Memory B cell (primary cell): Measurements from ENCODE around the gene RCBTB2.
"Not testable (repeated sequence)": the region's sequence is repeated elsewhere in the genome, so short reads cannot be mapped to it uniquely, and the experiment has no call there.

Experiments
- ATAC-seq: fragments of 150-1000 bp; cut with Tn5 transposase; 2 replicates; pipeline ENCODE4 v1.10.0; 2021; ENCODE audit warnings: low read depth, mild to moderate bottlenecking, moderate library complexity
- DNase-seq, 2 donors: peaks; one replicate each; pipeline ENCODE4 v3.0.0; 2022; ENCODE audit warnings: low spot score in 2 of 2
- H3K27ac Mint-ChIP-seq: one replicate; pipeline ENCODE4 v1.8.0; 2022; ENCODE audit warnings: mild to moderate bottlenecking, moderate library complexity, mixed read lengths
- H3K27me3 Mint-ChIP-seq: one replicate; pipeline ENCODE4 v1.8.0; 2022; ENCODE audit warnings: mixed read lengths
- H3K36me3 Mint-ChIP-seq: one replicate; pipeline ENCODE4 v1.8.0; 2022; ENCODE audit warnings: mild to moderate bottlenecking, mixed read lengths
- H3K4me1 Mint-ChIP-seq: one replicate; pipeline ENCODE4 v1.8.0; 2022; ENCODE audit warnings: mixed read lengths
- H3K4me3 Mint-ChIP-seq: one replicate; pipeline ENCODE4 v1.8.0; 2022; ENCODE audit warnings: mild to moderate bottlenecking, moderate library complexity, mixed read lengths
- H3K9me3 Mint-ChIP-seq: one replicate; pipeline ENCODE4 v1.8.0; 2022; ENCODE audit warnings: mixed read lengths

The RCBTB2 gene

DNA sequence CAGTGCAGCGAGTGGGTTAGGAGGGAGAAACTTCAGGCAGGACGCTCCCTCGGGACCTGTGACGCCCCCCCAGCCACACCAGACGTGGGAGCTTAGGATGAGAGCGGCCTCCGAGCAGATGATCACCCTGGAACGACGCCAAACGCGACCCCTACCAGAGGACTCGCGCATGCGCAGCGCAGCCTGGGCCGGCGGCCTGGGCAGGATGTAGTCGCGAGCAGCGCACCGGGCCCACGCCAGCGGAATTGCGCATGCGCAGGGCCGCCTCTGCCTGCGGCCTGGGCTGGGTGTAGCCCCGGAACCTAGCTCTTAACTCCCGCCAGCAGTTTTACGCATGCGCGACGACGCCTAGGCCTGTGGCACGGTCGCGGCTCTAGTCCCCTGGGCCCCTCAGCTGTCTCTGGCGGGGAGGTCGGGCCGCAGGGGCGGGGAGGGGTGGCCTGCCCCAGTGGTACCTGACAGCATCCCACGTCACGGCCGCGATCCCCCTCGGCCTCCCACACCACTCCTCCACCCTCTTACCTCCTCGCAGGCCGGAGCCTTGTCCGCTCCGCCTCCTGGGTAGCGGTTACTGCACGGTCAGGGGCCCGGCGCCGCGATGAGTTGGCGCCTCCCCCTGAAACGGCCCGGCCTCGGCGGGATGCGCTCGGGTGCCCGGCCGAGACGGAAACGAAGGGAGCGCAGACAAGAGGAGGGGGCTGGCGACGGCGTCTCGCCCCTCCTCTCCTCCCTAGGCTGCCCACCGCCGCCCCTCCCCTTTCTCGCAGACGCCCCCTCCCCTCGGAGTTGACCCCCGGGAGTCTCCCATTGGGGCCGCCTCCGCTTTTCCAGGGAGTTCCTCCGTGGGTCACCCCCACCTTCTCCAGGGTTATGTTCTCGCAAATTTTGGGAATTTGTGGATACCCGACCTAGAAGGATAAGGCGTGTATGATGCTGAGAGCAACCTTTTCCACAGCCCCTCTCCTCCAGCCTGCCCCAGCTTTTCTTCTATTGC is at the start of gene RCBTB2:
Gene RCBTB2 (minus strand): TSS at position 575 of the 994 bp plus-strand sequence. CDS start 11,141 bp downstream, outside the sequence.
- peaks cover 11% of the 10 kb centered on the region for H3K4me1 Mint-ChIP-seq
- H3K27ac Mint-ChIP-seq = peak within 1 kb of the TSS; percentile 94
- peaks cover 2% of the 10 kb centered on the region for H3K36me3 Mint-ChIP-seq
- H3K9me3 Mint-ChIP-seq = peaks cover 10% of the 10 kb centered on the region
- peaks cover 10% of the 10 kb centered on the region for H3K27me3 Mint-ChIP-seq
- ATAC-seq (peak; percentile 91), DNase-seq (peak; percentile 96 to 97)
- peak within 1 kb of the TSS; percentile 95 for H3K4me3 Mint-ChIP-seq

DNA sequence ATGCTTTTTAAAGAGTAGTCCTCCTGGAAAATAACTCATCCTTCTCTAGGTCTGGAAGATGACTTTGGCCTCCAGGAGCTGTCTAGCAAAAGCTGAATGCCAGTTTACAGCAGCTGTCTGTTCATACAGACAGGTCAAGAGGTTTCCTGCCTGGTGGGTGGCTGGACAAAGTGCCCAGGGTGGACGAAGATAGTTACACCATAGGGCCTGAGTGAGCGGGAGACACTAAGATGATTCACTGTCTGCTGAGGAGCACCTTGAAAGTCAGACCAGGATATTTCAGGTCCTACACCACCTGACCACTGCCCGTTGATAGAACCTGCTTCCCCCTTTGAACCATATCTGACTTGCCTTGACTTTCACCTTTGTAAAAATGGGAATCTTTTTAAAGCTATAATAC is 49.2 kb upstream of the RCBTB2 start:
- ATAC-seq (no peak), DNase-seq (no peak)
- Mint-ChIP-seq H3K4me3 (no peak overlapping the region), H3K4me1 (peaks cover 10% of the 10 kb centered on the region), H3K9me3 (no peaks in the 10 kb centered on the region), H3K27ac (no peak overlapping the region), H3K27me3 (peaks cover 35% of the 10 kb centered on the region), H3K36me3 (no peaks in the 10 kb centered on the region)

DNA sequence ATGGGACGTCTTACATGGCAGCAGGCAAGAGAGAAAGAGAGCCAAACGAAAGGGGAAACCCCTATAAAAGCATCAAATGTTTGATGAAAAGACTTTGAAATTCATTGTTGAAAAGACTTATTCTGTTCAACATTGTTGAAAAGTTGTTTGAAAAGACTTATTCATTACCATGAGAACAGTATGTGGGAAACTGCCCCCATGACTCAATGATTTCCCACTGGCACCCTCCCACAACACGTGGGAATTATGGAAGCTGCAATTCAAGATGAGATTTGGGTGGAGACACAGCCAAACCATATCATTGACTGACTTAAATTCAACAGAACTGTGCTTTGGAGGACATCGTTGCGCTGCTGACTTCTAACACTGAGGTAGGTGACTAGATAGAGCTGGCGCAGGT is 48.0 kb upstream of the RCBTB2 start:
- H3K27me3 Mint-ChIP-seq = peaks cover 30% of the 10 kb centered on the region
- H3K9me3 Mint-ChIP-seq = no peaks in the 10 kb centered on the region
- no peak overlapping the region for H3K27ac Mint-ChIP-seq
- peaks cover 4% of the 10 kb centered on the region for H3K4me1 Mint-ChIP-seq
- ATAC-seq (no peak), DNase-seq (no peak)
- H3K36me3 Mint-ChIP-seq = no peaks in the 10 kb centered on the region
- H3K4me3 Mint-ChIP-seq = no peak overlapping the region

DNA sequence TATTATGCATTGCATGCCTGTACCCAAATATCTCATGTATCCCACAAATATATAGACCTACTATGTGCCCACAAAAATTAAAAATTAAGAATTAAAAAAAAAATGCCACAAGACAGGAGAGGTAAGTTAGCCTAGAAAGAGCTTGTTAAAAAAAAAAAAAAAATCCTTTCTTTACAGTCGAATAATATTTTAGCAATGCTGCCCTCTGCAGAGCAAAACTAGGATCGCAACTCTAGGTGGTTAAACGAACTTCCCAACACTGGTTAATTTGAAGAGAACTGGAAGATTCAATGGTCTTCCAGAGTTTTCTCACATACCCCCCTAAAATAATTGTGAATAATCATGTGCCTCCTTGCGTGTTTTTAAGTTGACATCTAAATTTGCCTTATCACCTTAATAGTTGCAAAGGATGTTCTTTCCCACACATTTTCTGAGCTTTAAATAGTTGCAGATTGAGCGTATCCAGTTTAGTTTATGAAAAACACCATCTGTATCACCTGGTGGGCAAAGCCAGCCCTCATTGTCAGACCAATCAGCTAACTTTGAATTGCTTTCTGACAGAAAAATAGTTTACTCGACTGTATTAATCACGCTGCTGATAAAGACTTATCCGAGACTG is 47.4 kb upstream of the RCBTB2 start:
- DNase-seq (peak; percentile 64 to 74), ATAC-seq (no peak)
- Mint-ChIP-seq H3K27ac (no peak overlapping the region), H3K27me3 (peaks cover 32% of the 10 kb centered on the region), H3K36me3 (peaks cover 2% of the 10 kb centered on the region), H3K9me3 (peaks cover 2% of the 10 kb centered on the region), H3K4me3 (no peak overlapping the region), H3K4me1 (peaks cover 6% of the 10 kb centered on the region)

DNA sequence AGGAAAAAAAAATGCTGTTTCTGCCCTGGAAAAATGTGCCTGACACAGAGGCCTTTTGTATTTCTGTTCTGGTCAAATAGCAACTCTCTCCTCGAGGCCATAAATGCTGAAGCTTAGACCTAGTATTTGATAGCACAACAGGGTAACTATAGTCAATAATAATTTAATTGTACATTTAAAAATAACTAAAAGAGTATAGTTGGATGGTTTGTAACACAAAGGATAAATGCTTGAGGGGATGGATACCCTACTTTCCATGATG is 47.0 kb upstream of the RCBTB2 start:
- H3K4me3 Mint-ChIP-seq, H3K36me3 Mint-ChIP-seq, H3K27ac Mint-ChIP-seq, DNase-seq, ATAC-seq, H3K4me1 Mint-ChIP-seq, H3K9me3 Mint-ChIP-seq: not testable (repeated sequence)
- peaks cover 32% of the 10 kb centered on the region for H3K27me3 Mint-ChIP-seq

DNA sequence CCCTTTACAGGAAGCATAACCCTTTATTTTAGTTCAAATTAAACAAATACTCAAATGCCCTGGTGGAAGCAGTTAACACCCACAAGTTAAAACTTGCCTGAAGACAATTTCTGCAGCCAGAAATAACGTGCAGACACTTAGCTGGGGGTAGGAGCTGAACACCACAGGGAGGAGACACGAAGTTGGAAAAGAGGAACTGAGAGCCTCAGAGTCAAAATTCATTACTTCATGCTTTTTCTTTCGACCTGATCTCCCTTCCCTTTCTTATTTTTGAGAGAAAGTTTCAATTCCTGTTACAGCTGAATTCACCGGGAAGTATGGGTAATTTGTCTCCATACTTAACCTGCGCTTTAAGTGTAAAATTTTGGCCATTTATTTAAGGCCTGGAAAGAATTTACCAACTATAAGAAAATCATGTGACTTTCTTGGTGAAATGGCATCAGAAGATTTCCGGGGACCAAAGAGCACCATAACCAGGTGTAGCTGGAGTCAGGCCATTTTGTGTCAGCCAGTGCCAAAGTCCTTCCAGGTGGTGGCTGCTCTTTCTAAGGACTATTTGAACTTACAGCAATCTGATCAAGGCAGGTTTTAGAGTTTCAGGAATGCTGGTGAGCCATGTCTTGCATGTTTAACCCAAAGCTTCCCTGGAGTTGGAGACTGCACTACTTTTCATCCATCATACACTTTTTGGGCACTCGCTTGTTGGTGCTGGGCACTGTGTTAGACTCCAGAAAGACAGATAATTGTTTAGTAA is 46.5 kb upstream of the RCBTB2 start:
- Mint-ChIP-seq H3K4me3 (no peak overlapping the region), H3K36me3 (peaks cover 2% of the 10 kb centered on the region), H3K9me3 (peaks cover 3% of the 10 kb centered on the region), H3K4me1 (peaks cover 8% of the 10 kb centered on the region), H3K27ac (no peak overlapping the region), H3K27me3 (peaks cover 33% of the 10 kb centered on the region)
- peak; percentile 98 for ATAC-seq
- peak in 1 of 2 donors; percentile 42 for DNase-seq

DNA sequence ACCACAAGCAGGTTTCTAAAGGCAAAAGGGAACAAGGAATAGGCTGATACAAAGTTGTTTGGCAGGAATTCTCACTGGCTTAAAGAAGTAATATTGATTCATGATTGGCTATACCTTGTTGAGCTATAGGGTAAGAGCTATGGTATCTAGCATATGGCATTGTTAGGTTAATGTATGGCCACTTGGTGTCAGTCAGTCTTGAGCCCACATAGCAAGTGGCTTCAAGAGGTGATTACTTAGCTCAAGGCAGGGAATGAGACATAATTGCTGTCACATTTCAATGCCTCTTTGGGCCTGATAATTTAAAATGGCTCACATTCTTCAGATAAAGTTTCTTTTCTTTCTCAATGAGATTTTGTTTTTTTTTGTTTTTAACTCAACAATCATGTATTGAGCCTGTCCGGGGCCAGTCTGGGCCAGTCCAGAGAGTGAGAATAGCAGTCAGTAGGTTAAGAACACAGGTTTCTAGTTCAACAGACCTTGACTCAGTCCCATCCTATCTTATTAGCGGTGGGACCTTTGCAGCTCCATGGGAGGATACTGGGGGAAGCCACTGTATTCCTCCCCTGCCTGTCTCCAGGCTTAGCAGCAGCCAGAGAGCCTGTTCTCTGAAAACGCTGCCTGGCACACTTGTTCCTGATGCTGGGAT is 45.8 kb upstream of the RCBTB2 start:
- H3K27ac Mint-ChIP-seq = no peak overlapping the region
- peaks cover 13% of the 10 kb centered on the region for H3K4me1 Mint-ChIP-seq
- H3K9me3 Mint-ChIP-seq = peaks cover 3% of the 10 kb centered on the region
- H3K4me3 Mint-ChIP-seq = no peak overlapping the region
- peaks cover 2% of the 10 kb centered on the region for H3K36me3 Mint-ChIP-seq
- ATAC-seq = peak; percentile 10
- no peak for DNase-seq
- peaks cover 34% of the 10 kb centered on the region for H3K27me3 Mint-ChIP-seq

DNA sequence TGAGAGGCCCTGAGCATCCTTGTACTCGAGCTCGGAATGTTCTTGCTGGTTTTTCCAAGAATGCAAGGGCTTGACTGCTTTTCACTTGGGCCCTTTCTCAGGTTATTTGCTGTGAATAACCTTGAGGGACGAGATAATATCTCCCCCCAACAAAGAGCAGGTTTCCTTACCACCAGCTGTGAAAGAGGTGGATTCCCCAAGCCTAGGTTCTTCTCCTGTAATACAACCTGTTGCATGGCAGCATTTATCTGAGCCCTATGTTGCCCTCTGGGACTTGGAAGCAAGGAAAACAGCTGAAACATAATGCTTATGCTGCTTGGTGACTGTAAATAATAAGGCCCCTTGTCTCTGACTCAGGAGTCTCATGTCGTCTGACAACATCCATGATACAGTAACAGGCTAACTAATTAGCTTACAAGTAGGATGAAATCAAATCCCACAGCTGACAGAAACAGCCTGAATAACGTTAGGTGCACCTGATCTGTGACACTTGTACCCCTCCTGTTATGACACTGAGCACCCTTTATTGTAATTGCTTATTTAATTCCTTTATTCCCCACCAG is 43.6 kb upstream of the RCBTB2 start:
- Mint-ChIP-seq H3K27ac (no peak overlapping the region), H3K9me3 (peaks cover 3% of the 10 kb centered on the region), H3K4me1 (peaks cover 13% of the 10 kb centered on the region), H3K27me3 (peaks cover 19% of the 10 kb centered on the region), H3K36me3 (peaks cover 2% of the 10 kb centered on the region), H3K4me3 (no peak overlapping the region)
- DNase-seq (no peak), ATAC-seq (no peak)

DNA sequence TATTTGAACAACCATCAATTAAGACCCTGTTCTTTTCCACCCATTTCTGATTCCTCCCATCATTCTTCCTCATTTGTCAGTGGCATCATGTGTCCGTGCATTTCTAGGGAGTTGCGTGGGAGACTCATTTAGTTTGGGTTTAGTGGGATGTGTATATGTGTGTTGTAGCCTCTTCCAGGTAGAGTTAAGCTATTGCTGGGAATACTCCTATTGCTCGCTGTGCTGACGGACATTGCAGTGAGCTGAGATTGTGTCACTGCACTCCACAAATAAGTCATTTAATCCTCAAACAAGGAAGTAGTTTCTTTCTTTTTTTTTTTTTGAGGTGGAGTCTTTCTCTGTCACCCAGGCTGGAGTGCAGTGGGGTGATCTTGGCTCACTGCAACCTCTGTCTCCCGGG is 42.2 kb upstream of the RCBTB2 start:
- H3K9me3 Mint-ChIP-seq = peaks cover 3% of the 10 kb centered on the region
- no peak overlapping the region for H3K27ac Mint-ChIP-seq
- peaks cover 22% of the 10 kb centered on the region for H3K27me3 Mint-ChIP-seq

DNA sequence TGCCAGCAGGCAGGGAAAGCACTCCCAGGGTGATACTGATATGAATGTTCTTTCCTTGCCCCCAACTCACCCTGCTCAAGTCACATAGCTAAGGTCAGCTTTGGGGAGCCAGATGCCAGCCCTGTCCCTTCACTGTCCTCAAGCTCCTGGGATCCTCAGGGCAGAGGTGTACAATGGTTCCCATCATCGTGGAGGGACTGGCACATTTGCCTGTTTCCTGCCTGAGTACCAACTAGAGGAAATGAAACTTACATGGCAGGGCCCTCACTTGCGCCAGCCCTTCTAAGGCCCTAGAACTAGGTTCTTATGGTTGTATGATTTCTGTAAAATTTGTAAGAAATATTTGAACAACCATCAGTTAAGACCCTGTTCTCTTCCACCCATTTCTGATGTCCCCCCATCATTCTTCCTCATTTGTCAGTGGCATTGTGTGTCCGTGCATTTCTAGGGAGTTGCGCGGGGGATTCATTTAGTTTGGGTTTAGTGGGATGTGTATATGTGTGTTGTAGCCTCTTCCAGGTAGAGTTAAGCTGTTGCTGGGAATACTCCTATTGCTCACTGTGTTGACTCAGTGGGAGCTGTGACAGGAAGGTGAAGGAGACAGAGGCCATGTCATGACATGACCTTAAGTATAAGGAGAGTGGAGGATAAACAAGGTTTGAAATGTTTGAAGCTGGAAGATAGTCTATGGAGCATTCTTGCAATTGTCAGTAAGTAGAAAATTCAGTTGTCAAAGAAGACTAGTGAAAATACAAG is 41.3 kb upstream of the RCBTB2 start:
- H3K4me3 Mint-ChIP-seq = no peak overlapping the region
- peaks cover 2% of the 10 kb centered on the region for H3K36me3 Mint-ChIP-seq
- ATAC-seq = peak; percentile 60
- H3K4me1 Mint-ChIP-seq = peaks cover 10% of the 10 kb centered on the region
- DNase-seq = no peak
- no peak overlapping the region for H3K27ac Mint-ChIP-seq
- H3K9me3 Mint-ChIP-seq = peaks cover 3% of the 10 kb centered on the region
- H3K27me3 Mint-ChIP-seq = peaks cover 28% of the 10 kb centered on the region

More for the DNA sequence above, 42.2 kb upstream of the RCBTB2 start:
- DNase-seq (no peak), ATAC-seq (no peak)
- H3K4me1 Mint-ChIP-seq = peaks cover 13% of the 10 kb centered on the region
- peaks cover 2% of the 10 kb centered on the region for H3K36me3 Mint-ChIP-seq
- no peak overlapping the region for H3K4me3 Mint-ChIP-seq

DNA sequence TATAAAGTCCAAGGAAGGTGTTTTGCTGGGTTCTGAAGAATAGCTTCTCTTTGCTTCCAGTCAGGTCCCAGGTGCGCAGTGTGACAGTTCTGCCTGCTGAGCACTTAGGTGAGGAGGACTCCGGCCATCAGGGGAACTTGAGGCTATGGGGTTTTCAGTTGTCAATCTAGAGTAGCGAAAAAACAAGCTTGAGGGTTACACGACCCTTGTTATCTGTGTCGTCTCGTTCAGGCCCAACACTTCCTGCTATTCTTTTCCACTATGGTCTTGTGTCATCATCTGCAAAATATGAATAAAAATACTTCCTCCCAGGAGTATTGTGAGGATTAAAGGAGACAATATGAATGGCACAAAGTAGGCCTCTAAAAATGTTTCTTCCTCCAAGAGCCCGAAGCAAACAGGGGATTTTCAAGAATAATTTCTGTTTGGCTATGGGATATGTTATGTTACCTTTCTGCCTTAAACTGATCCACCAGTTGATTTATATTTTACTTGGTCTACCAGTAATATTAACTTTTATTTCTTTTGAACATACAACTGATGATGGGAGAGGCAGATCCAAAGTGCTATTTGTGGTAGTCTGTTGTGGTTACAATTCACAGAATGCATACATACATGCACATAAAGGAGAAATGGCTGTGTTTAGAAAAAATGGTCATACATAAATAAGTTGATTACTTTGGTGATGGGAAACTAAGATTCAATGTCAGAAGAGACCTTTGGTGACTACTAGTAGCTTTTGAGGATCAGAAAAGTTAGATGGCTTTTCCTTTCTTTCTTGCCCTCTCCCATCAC is 40.5 kb upstream of the RCBTB2 start:
- peak in 1 of 2 donors; percentile 3 for DNase-seq
- Mint-ChIP-seq H3K27me3 (peaks cover 33% of the 10 kb centered on the region), H3K4me3 (no peak overlapping the region), H3K27ac (no peak overlapping the region), H3K4me1 (peaks cover 10% of the 10 kb centered on the region), H3K9me3 (peaks cover 3% of the 10 kb centered on the region), H3K36me3 (peaks cover 2% of the 10 kb centered on the region)
- ATAC-seq = no peak

DNA sequence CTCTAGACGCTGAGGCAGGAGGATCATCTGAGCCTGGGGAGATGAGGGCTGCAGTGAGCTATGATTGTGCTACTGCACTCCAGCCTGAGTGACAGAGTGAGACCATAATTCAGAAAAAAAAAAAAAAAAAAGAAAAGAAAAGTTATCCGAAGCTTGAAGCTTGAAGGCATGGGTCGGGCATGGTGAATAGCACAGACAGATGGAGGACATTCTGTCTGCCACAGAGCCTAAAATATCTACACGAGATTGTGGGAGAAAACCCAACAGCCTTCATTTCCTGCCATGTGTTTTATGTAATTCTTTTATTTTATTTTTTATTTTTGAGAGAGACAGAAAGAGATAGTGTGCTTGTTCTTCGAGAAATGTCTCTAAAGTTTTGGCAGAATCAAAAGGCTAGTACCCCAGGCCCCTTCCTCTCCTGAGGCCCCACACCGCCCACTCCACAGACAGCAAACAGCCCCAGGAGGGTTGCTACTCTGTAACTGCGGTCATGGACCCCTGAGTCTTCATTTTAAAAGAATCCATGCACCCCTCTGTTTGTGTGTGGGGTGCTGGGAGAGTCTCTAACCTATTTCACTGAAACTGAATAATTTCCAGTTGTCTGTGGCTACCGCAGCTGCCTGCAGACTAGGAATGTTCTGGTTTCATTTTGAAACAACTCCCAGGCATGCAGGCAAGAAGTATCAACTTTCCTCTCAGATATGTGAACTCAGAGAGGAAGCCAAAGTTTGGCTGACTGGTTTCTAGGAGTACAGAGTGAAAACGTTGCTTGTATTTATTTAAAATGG is 38.4 kb upstream of the RCBTB2 start:
- peaks cover 29% of the 10 kb centered on the region for H3K27me3 Mint-ChIP-seq
- DNase-seq (peak in 1 of 2 donors; percentile 5), ATAC-seq (no peak)
- H3K36me3 Mint-ChIP-seq = peaks cover 2% of the 10 kb centered on the region
- H3K4me1 Mint-ChIP-seq = peaks cover 10% of the 10 kb centered on the region
- no peak overlapping the region for H3K4me3 Mint-ChIP-seq
- peaks cover 3% of the 10 kb centered on the region for H3K9me3 Mint-ChIP-seq
- H3K27ac Mint-ChIP-seq = no peak overlapping the region
